GM21381 (cell line): ENCODE measurements around the gene VAV2.
"Not testable (repeated sequence)": the region's sequence is repeated elsewhere in the genome, so short reads cannot be mapped to it uniquely, and the experiment has no call there.

Experiments
- ATAC-seq: cut with Tn5 transposase; IDR thresholded peaks from one replicate; pipeline ENCODE4 v1.9.1; 2021; ENCODE audit warnings: mild to moderate bottlenecking, moderate library complexity; ENCODE audit not compliant: unreplicated experiment

Gene VAV2

DNA sequence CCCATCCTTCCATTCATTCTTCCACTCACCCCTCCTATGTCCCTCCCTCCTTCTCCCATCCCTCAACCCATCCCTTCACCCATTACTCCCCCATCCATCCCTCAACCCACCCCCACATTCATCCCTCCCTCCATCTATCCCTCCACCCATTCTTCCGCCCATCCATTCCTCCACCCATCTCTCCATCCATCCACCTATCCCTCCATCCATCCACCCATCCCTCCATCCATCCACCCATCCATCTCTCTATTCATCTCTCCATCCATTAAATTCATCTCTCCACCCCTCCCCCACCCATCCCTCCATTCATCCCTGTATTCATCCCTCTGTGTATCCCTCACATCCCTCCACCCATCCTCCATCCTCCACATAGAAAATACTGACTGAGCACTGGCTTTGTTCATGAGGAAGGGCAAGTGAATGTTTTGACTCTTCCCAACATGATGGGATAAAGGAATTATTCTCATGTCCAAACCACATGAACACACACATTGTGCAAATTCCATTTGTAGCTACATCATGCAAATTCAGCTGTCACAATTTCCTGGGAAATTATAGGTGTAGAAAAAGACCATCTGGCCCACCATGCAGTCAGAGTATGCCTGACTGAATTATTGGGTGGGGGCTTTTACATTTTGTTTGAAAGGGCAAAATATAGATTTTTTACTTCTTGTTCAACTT lies 6.9 kb upstream of the VAV2 start:
- ATAC-seq = no peak

DNA sequence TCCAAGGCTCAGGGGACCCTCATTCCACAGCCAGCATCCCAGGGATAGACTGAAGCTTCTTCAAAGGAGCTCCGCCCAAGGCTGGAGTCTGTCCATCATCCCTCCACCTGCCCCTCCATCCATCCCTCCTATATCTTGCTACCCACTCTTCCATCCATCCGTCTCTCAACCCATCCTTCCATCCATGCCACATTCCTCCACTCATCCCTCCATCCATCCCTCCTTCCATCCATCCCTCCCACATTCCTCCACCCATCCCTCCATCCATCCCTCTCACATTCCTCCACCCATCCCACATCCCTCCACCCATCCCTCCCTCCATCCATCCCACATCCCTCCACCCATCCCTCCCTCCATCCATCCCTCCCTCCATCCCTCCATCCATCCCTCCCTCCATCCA lies 5.5 kb upstream of the VAV2 start:
- ATAC-seq = no peak

DNA sequence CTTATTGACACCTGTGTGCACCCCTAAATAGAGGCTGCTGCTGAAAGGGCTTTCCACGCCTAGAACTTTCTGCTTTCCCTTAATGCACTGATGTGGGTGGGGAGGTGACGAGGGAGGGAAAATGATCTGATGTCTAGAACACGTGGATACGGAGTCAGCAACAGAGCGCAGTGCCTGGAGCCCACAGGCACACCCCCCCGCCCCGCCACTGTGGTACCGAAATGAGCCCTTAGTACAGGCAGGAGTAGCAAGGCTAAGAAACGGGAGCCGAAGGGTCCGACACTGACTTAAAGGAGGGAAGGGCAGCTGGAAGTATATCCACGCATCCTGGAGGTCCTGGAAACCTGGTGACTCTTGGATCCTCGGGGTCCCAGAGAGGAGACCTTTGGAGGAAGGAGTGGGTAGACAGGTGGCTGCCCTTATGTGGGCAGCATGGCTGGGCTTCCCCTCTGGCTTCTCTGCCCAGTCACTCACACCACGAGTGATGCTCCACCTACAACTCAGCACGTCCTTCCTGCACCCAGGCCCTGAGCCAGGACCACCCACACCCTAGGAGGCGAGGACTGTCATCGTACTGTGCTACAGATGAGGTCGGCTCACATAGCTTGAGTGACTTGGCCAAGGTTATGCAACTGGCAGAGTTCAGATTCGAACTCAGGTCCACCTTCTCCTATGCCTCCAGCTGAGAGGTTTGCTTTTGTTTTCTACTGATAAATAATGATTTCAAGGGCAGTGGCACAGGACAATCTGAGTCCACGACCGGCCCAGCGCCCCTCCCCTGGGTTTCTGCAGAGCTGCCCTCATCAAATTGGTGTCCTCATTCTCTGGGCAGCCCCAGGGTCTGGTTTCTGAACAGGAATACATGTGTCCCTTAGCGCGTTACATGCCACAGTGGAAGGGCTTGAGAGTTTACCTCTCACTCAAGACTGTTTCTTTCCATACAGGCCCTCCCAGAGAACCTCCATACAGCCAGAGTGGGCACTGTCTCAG lies 4.7 kb upstream of the VAV2 start:
- ATAC-seq = no peak

DNA sequence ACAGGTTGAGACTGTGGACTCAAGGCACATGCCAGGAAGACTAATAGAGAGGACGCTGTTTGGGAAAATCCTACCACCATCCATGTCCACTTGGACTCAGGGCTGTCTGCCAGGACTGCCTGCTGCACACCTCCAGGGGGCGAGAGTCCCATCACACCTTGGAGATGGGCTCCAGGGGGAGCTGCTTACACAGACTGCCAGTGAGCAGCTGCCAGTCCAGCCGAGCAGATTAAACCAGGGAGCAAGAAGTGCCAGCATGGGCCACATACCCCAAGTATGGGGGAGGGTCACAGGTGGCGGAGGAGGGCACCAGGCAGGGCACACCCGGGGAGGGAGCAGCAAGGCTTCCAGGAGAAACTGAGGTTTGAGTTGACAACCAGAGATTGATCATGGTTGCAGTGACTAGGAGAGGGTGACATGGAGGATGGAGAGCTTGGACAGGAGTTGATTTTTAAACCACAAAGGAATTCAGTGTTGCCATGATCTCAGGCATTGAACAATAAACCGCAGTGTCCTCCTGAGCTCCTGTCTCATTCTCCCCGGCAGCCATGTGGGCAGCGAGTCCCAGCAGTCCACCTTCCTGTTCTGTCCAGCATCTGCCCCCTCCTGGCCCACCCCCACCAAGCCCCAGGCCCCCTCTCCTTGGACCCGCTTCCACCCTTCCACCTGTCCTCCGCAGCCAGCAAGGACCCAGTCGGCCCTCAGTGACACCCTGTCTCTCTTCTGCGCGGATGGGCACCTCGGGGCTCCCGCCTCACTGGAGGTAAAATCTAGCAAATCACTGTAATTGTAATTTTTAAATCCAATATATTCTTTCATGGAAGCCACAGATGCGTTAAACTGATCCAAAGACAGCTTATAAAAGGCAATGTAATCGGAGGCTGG lies 3.1 kb upstream of the VAV2 start:
- no peak for ATAC-seq

DNA sequence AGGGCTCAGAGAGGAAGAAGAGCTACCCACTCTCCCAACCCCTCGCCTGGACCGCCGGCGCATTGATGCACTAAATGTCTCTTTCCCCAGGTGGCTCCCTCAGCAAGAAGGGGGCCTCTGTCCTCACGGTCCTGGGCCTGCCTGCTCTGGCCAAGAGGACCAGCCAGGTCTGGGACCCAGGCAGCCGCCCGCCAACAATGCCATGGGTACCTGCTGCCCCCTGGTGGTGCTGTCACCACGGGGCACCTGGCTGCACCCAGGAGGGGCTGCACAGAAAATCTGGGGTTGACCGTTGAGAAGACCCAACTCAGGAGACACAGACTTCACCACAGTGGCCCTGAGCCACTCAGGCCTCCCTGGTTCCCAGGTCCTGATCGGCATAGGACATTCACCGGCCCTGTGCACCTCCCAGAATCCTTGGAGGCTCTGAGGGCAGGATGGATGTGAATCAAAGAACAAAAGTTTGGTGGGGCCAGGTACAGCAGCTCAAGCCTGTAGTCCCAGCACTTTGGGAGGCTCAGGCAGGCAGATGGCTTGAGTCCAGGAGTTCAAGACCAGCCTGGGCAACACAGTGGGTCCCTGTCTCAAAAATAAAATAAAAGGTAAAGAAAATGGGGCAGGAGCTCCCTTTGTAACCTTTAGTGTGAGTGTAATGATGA lies 2.4 kb upstream of the VAV2 start:
- ATAC-seq = peak; percentile 28

DNA sequence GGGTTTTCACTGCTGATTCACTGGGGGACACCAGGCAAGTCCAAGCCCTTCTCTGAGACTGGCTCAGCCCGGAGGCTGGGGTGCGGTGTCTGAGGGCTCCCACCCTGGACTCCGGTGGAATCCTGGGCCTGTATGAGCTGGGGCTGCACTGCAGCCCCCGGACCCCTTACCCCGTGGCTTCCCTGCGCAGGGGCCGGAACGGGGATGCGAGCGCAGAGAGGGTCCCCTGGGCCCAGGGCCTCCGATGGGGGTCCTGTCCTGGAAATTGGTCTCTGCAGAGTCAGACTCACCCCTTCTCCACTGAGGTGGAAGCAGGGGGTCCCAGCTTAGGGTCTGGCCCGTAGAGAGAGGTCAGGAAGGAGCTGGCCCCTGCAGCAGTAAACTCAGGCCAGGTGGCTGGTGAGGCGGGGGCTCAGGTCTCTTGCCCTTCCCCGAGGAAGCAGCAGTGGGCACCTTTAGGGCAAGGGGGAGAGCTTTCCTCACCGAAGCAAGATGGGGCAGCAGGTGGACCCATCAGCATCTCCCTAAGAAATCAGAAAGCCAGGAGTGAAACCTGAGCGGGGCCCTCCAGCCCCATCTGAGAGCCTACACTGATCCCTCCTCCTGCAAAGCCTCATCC lies 1.6 kb upstream of the VAV2 start:
- ATAC-seq = no peak

DNA sequence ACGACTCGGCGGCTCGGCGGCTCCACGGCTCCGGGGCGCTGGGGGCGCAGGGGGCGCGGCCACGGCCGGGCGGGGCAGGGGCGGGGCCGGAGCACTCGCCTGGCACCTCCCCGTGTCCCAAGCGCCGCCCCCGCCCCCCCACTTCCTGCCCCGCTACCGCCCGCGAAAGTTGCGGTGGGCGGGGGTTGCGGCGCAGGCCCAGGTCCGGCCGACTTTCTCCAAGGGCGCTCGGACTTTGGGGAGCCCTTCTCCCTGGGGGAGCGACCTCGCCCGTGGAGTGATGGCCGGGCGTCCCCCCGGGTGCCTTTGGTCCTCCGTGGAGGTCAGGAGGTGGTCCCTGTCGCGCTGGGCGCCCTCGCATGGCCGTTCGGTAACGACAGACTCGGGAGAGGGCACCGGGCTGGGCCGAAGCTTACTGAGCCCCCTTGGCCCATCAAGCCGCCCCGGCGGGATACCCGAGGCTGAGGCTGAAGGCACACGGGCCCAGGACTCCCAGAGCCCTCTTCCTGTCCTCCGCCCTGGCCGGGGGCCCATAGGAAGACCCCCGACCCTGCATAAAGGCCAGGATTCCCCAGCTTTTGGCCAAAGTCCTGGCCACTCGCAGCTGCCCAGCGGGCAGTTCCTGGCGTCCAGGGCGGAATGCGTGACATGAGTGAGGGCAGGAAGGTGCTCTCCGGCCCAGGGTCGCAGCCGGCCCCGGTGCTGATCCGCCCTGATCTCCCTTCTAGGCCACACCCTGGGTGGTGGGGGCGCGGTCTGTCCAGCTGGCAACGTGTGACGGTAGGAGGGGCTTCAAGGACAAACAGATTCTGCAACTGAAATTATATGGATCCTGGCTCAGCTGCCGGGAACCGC lies 883 bp upstream of the VAV2 start:
- peak; percentile 48 for ATAC-seq

DNA sequence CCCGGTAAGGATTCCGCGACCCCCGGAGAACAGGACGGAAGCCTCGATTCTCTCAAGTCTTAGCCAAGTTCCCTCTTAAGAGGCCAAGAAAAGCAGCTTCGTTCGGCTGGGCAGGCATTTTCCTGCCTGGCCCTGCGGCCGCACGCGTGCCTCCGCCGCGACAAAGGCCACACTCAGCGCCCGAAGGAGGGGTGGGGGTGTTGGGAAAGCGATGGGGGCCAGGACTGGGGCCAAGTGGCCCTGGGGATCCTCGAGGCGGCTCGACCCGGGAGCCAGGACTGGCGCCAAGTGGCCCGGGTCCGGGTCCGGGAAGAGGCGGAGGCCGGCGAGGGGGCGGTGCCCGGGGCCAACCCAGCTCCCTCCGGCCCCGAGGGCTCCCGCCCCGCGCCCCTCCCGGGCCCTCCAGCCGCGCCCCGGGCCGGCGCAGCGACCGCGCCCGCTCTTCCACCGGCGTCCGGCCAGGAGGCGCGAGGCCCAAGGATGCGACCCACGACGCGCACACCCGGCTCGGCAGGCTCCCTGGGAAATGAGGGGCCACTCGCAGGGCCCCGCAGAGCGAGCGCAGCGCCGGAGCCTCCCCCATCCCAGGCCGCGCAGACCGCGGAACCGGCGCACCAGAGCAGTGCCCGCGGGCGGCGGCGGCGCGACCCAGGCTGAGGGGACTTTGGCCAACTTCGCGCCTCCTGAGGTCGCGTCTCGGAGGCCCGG lies 756 bp downstream of the VAV2 start:
- peak; percentile 7 for ATAC-seq

DNA sequence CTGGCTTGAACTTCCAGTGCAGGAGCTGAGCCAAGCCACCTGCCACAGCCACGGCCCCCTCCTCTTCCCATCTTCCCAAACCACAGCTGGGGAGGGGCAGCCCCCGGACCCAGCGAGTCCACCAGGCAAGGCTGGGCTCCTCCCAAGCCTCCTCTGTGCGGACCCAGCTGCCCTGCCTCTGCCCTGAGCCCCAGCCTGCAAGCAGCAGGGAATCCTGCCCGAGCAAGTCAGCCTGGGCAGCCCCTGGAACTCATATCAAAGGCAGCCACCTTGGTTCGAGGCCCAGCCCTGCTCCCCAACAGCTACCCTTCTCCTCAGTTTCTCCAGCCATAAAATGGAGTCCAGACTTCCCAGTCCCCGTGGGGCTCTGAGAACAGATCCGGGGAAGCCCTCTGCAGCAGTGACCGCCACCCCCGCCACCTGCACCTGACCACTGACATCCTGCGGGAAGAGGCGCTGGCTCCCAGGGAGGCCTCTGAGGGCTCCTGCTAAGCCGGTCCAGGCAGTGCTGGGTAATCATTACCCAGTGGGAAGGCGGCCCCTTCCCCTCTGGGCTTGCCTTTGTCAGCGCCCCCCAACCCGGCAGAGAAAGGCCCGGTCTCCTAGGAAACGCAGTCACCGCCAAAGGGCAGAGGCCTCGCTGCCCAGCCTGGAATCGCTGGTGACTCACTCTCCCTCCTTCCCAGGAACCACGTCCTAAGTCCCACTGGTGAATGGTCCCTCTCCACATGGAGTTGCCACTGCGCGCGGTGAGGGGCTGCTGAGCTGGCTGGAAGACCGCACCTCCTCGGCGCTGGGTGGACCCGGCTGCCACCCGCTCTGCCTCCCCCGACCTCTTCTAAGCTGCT lies 1.5 kb downstream of the VAV2 start:
- no peak for ATAC-seq

DNA sequence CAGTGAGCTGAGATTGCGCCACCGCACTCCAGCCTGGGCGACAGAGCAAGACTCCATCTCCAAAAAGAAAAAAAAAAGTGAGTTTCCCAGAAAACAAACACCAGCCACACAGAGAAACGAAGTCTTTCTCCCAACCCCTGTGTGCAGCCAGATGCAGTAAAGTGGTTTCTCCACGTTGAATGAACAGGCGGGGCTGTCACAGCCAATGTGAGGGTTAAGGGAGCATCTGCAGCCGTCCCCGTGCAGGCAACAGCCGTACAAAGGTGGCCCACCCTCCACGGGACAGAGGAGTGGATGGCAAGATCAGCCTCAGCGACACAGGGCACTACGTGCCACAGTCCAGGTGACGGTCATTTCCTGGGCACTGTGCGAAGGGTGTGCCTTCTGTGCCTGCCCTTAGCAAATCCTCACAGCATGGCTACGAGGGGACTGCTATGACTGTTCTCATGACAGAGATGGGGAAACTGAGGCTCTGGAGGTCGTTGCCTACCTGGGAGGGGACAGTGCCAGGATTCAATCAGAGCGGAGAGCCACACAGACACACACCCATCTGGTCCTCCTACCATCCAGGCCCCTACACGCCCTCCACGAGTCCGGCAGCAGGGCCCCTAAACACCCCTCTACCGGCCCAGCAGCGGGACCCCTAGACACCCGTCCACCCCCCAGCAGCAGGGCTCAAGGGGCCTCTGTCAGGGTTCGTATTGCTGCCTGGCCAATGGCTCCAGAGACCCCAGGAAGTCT lies 2.3 kb downstream of the VAV2 start:
- no peak for ATAC-seq

DNA sequence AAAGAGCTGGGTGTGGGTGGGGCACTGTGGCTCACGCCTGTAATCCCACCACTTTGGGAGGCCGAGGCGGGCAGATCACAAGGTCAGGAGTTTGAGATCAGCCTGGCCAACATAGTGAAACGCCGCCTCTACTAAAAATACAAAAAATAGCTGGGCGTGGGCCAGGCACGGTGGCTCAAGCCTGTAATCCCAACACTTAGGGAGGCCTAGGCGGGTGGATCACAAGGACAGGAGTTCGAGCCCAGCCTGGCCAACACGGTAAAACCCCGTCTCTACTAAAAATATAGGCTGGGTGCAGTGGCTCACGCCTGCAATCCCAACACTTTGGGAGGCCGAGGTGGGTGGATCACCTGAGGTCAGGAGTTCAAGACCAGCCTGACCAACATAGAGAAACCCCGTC lies 3.4 kb downstream of the VAV2 start:
- ATAC-seq = not testable (repeated sequence)

DNA sequence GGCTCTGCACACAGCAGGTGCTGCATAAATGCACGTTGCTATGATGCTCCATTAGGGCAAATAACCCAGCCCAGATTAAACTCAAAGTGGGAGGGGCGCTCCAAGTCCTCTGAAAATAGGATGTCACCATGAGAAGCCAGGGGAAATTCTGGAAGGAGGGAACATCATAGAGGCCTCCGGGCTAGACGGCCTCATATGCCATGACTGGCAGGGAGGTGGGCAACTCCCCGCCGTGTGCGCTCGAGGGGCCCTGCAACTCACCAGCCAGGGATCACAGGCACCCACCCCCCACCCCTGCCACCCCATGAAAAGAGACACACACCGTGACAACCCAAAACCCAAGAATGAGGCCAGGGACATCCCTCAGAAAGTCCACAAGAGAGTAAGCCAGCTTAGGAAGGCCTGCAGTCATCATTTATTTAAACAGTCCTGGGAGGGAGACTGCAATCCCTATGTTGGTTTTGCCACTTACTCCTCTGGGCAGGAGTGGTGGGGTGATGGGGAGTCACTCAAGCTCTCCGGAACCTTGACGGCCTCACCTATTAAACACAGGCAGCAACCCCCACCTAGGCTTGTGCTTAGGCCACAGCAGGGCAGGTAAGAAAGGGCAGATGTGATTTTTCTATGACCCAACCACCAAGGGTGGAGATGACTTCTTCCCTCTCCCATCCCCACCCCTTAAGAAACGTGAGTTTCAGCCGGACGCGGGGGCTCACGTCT lies 4.0 kb downstream of the VAV2 start:
- ATAC-seq = no peak

DNA sequence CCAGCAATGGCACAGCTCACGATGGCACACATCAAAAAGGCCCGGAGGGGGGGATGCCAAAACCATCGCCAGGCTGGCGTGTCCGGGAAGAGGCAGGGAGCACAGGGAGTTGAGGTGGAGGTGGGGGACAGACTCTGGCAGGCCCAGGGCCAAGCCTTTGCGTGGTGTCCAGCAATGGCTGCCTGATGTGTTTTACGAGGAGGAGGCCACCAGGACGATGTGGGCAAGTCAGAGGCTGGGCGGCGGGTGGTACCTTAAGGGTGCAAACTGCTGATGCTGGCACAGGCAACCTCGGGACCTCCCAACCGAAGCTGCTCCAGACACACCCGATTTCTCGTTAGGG lies 4.7 kb downstream of the VAV2 start:
- no peak for ATAC-seq

DNA sequence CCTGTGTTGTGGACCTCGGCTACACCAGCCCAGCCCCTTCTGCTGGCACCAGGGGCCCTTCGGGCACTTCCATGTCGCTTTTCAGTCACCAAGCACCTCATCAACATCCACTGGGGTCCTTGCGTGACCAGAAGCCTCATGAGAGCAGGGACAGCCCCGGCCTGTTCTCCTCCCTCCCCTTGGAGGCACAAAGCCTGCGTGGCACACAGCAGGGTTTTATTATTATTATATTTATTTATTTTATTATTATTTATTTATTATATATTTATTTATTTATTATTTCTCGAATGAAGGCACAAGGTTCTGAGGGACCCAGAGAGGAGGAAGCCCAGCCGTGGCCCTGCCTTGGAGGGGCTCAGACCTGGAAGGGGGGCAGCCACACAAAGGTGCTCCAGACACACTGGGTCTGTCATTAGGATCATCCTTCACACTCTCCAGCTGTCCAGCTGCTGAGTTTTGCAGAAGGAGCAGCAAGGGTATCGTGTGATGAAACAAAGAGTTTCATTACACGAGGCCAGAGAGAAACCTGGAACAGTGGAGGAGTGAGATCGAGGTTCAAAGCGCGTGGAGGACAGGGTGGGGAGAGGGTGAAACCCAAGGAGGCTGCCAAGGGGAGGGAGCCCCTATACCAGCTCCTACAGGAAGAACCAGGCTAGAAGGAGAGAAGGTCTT lies 5.2 kb downstream of the VAV2 start:
- ATAC-seq = no peak

DNA sequence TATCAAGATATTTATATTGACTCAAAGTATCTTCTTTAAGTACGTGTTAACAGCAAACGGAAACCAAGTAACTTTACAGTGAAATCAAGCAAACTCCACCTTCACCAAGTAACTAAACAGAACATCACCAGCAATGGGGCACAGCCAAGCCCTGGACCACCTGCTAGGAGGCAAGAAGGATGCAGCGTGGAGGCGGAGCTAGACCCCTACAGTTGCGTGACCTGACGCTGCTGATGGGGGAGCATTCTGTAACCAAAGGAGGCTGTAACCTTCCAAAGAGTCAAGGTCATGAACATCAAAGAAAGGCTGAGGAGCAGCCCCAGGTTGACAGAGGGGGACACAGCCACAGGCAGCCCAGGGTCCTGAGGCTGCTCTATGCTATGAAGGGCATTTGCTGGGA lies 6.1 kb downstream of the VAV2 start:
- ATAC-seq = no peak
